NB4 (cell line): Measurements from ENCODE around the gene LMCD1.

Experiments
- MYC ChIP-seq: IDR thresholded peaks from 2 replicates; pipeline ENCODE4 v1.6.1; 2011; ENCODE audit warnings: low read depth, low read length
- POLR2A ChIP-seq: IDR thresholded peaks from 2 replicates; pipeline ENCODE4 v1.6.1; 2011; ENCODE audit warnings: mild to moderate bottlenecking; ENCODE audit not compliant: insufficient read length; ENCODE audit errors: extremely low read depth
- TF ChIP-seq, protein P1 (sequence below): IDR thresholded peaks from 2 replicates; pipeline ENCODE4 v1.6.1; 2011; ENCODE audit warnings: low read depth, low read length
- TF ChIP-seq, protein P2 (sequence below): IDR thresholded peaks from one replicate; pipeline ENCODE4 v1.5.1; 2012; ENCODE audit warnings: low read depth, low read length

DNA sequence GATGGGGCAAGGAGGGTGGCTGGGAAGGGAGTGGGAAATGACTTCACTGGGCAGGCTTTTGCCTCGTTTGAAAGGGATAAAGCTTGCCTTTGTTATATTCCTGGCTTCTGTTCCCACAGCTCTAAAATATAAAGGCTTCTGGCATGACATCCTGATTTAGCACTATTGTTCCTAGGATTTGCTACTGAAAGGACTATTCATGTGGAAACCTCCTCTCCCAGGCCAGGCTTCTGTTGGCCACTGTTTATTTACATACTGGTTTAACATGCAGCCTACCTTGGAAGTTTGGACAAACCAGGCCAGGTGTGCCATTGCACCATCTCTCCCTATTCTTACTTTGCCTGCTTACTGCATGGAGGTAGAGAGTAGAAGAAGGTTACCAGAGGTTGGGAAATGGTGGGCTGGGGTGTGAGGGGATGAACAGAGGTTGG is 2.4 kb upstream of the LMCD1 start:
- TF ChIP-seq, protein P1, sequence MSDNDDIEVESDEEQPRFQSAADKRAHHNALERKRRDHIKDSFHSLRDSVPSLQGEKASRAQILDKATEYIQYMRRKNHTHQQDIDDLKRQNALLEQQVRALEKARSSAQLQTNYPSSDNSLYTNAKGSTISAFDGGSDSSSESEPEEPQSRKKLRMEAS: no peak
- TF ChIP-seq, protein P2, sequence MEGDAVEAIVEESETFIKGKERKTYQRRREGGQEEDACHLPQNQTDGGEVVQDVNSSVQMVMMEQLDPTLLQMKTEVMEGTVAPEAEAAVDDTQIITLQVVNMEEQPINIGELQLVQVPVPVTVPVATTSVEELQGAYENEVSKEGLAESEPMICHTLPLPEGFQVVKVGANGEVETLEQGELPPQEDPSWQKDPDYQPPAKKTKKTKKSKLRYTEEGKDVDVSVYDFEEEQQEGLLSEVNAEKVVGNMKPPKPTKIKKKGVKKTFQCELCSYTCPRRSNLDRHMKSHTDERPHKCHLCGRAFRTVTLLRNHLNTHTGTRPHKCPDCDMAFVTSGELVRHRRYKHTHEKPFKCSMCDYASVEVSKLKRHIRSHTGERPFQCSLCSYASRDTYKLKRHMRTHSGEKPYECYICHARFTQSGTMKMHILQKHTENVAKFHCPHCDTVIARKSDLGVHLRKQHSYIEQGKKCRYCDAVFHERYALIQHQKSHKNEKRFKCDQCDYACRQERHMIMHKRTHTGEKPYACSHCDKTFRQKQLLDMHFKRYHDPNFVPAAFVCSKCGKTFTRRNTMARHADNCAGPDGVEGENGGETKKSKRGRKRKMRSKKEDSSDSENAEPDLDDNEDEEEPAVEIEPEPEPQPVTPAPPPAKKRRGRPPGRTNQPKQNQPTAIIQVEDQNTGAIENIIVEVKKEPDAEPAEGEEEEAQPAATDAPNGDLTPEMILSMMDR: no peak
- TF ChIP-seq MYC (no peak), POLR2A (no peak)
